ENCODE measurements around the gene ARHGEF7.

The ARHGEF7 gene

GRCh38 chr13:111303559-111303958 lies 188.4 kb downstream of the ARHGEF7 start:
- no peak for DNase-seq (ENCODE audit: low read depth)

- DNase-seq (ENCODE audit: low read depth): no peak
Observed at GRCh38 chr13:111304041-111304544, 189.0 kb downstream of the ARHGEF7 start.

DNA sequence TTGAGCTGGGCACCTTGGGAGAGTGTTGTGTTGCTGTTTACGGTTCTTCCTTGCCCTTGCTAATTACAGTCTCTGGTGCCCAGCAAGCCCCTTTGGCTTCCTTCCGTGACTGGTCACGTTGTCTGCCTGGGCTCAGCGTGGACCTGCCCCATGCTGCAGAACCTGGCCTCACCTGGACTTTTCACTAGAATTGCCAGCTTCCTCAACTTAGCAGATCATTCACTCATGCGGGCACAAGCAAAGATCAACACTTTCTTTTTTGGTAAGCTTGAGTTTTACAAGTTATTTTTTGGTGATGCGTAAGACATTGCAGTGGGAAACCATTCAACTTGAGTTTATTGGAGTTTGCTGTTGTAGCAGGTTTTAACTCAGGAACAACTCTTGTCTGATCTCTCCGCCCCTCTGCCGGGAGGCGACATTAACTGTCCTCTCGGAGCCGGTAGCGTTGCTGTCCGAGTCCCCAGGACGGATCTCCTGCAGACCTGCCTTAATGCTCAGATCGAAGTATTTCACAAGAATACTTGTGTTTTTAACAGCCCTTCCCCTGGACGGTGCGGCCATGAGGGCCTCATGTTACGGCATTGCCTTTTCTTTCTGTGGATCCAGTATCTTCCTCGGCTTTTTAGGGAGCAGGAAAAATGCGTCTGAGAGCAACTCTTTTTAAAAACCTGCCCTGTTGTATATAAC lies 189.6 kb downstream of the ARHGEF7 start:
- DNase-seq (ENCODE audit: low read depth): no peak

DNA sequence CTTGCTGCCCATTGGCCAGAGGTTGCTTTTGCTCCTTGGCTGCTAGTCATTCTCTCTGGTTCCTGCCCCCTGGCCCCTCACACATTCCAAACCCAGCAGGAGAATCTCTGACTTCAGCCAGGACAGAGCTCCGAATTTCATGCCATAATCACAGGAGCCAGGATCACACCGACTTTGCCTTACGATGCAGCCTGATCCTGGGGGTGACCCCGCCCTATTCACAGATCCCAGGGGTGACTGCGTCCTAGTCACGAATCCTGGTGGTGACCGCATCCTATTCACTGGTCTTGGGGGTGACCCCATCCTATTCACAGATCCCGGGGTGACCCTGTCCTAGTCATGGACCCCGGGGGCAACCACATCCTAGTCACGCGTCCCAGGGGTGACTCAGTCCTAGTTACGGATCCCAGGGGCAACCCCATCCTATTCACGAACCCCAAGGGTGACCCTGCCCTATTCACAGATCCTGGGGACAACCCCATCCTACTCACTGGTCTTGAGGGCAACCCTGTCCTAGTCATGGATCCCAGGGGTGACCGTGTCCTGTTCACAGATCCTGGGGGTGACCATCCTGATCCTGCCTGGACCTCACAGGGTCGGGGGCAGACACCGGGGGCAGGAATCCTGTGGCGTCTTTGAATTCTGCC lies 198.0 kb downstream of the ARHGEF7 start:
- DNase-seq (ENCODE audit: low read depth): no peak

- DNase-seq (ENCODE audit: low read depth): no peak
Observed at GRCh38 chr13:111313911-111314425, 198.9 kb downstream of the ARHGEF7 start.

DNA sequence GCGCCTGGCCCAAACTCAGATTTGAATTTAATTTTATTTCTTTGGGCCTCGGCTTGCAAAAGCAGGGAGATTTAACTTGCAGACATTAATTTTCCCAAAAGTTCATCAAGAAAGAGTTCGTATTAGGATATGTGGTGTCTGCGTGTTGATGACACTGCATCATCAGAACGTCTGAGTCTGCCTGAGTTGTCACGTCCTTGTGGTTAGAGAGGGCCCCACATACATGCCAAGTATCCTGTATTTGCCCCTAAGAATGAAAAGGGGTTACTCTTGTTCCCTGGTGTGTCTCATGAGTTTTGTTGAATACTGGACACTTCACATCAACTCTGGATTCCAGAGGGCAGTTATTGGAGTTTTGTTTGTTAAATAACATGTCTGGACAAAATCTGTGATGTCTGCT lies 199.7 kb downstream of the ARHGEF7 start:
- DNase-seq (ENCODE audit: low read depth): no peak

- DNase-seq (ENCODE audit: low read depth): no peak
Observed at GRCh38 chr13:111315347-111315995, 200.4 kb downstream of the ARHGEF7 start.

GRCh38 chr13:111316161-111316730 lies 201.1 kb downstream of the ARHGEF7 start:
- no peak for DNase-seq (ENCODE audit: low read depth)

DNA sequence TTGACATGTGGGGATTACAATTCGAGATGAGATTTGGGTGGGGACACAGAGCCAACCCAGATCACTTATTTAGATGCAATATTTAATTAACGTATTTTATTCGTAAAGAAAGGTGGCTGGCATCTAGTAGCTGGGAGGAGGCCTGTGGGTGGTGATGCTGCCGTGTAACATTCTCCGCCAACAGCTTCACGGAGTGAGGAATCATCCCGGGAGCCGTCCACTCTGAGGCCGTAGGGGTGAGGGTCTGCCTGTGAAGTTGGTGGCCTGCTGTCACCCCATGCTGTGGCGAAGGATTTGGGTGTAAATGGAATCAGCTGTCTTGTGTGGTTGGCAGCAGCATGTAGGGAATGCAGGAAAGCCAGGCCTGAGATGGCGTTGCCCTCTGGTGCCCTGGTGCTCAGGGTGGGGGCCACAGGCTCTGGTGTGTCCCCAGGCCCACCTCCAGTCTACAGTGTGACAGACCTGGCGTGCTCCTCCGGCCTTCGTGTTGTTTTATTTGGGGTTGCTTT lies 202.0 kb downstream of the ARHGEF7 start:
- no peak for DNase-seq (ENCODE audit: low read depth)

GRCh38 chr13:111317571-111318345 lies 202.6 kb downstream of the ARHGEF7 start:
- DNase-seq (ENCODE audit: low read depth): no peak

- no peak for DNase-seq (ENCODE audit: low read depth)
Observed at GRCh38 chr13:111318386-111318785, 203.3 kb downstream of the ARHGEF7 start.

GRCh38 chr13:111319521-111319920 lies 204.4 kb downstream of the ARHGEF7 start:
- no peak for DNase-seq (ENCODE audit: low read depth)

DNA sequence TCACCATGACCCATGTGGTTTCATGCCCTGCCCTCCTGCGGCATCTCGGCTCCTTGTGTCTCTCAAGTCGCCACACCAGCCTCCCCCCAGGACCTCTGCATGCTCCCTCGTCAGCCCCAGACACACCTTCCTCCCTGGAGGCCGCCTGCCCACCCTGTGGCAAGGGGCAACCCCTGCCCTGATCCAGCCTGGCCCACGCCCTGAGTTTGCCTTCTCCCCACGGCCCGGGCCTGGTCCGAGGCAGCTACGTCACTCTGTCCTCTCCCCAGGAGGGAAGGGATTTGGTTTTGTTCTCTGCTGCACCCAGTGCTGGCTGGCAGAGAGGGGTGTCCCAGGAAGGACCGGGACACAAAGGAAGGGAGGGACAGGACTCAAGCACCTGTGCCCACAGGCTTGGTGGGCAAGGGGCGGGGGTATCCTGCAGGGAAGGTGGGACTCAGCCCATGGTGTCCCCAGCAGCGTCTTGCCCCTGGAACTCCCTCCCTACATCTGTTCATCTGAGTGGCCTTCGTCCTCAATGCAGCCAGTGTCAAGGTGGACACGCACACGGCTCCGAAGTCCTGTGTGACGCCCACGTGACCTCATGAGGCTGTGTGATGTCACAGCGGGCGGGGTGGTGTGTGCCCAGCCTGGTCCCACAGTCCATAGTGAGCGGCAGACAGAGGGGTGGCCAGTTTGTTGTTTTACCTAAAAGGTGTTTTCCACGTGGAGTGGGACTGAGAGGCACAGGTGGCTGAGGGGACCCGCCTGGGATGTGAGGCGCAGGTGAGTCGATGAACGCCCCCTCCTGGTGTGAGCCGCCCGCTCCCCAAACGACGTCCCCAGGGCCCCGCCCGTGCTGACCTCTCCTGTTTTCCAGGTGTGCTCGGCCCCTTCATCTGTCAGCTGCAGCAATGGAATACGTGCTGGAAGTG lies 205.1 kb downstream of the ARHGEF7 start, which contains the start of gene TEX29:
TEX29 (plus strand) TSS at position 645 of the 914 bp plus-strand sequence; CDS start at position 894, 249 bp downstream.
- no peak for DNase-seq (ENCODE audit: low read depth)

GRCh38 chr13:111322001-111322915 lies 207.1 kb downstream of the ARHGEF7 start:
- DNase-seq (ENCODE audit: low read depth): no peak

GRCh38 chr13:111322916-111323331 lies 207.8 kb downstream of the ARHGEF7 start:
- DNase-seq (ENCODE audit: low read depth): no peak

DNA sequence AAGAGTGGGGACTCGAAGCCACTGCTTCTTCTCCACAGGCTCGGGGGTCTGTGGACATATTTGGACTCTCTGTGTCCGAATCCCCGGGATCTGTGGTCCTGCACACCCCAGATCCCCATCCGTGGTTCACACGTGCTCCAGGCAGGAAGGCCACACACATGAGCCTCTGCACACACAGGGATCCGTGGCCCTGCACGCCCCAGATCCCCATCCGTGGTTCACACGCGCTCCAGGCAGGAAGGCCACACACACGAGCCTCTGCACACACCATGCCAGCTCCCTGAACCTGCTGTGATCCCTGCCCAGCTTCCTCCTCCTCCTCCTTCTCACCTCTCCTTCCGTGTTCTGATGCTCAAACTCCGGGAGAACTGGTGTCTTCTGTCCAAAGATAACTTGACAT lies 208.4 kb downstream of the ARHGEF7 start:
- no peak for DNase-seq (ENCODE audit: low read depth)

DNA sequence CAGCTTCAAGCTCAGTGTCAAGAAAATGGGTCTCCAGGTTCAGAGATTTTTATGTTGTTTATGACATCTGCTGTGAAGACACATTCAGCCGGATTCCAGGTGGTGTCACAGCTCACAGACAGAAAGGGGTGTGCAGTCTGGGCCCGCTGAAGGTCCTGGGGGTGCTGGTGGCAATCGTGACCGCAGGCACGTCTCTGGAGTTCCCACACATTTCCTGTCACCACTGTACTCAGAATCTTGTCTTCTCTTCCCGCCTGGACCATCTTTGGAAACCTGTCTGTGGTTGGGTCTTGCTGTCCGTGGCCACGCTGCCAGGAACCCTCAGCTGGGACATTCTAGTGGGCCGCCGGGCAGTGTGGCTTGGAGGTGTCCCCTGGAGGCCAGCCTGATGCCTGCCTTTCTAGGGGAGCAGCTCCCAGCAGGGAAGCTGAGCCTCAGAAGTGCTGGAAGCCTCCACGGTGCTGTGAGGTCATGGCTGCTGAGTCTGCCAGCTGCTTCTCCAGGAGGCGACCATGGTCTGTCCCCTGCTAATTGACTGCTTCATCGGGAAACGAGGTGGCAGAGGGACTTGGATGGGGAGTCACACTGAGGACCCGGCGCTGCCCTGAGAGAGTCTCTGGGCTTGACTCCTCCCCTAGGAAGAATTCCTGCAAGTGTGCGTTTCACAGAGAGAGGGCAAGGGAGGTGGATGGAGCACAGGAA lies 209.0 kb downstream of the ARHGEF7 start:
- no peak for DNase-seq (ENCODE audit: low read depth)

DNA sequence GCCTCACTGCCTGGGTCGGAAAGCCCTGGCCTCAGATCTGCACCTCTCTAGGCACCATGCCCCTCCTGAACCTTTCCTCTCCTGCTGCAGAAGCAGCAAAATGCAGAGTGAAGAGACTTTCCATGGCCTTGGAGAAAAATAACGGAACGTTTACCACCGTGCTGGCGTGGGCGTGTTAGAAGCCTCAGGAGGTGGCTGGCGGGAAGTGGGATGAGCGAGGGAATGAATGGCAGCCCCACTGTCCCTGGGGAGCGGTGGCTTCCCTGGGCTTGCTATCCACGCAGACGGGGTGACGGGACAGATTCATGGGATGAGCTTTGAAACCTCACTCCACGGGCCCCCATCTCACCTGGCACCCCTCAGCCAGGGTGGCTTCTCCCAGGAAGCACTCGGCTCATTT lies 209.6 kb downstream of the ARHGEF7 start:
- no peak for DNase-seq (ENCODE audit: low read depth)

All from stimulated activated CD8-positive, alpha-beta memory T cell treated with anti-CD3 and anti-CD28 coated beads, Interleukin-12 subunit alpha, Interleukin-12 subunit beta, amount 100 ng/mL, for 1 hour (primary cell).